SH-SY5Y (cell line): Measurements from ENCODE around the gene GRM6.

Source experiments
- GATA2 ChIP-seq: IDR thresholded peaks from 2 replicates; pipeline ENCODE4 v1.6.1; 2011; ENCODE audit warnings: mild to moderate bottlenecking, low read depth, low read length
- GATA3 ChIP-seq: IDR thresholded peaks from 2 replicates; pipeline ENCODE4 v1.6.1; 2011; ENCODE audit warnings: low read depth, mild to moderate bottlenecking, low read length, moderate library complexity

GRM6 gene

GRCh38 chr5:178994580-178995340, at the start of gene GRM6:
TSS of gene GRM6 (minus strand) at chr5:178995320. CDS start at chr5:178994944, 376 bp downstream.
- TF ChIP-seq GATA3 (no peak), GATA2 (no peak)

- TF ChIP-seq GATA2 = no peak
- no peak for TF ChIP-seq GATA3
Observed at GRCh38 chr5:179044765-179045164, 49.6 kb upstream of the GRM6 start.

- no peak for TF ChIP-seq GATA3
- TF ChIP-seq GATA2 = no peak
Observed at GRCh38 chr5:179033004-179033580, 38.0 kb upstream of the GRM6 start.

- TF ChIP-seq GATA2 (no peak), GATA3 (no peak)
Observed at GRCh38 chr5:179023528-179024189, 28.5 kb upstream of the GRM6 start, which contains the start of gene ZNF879. TSS of gene ZNF879 (plus strand) at chr5:179023804. CDS start at chr5:179025005, 1,201 bp downstream.

GRCh38 chr5:179008667-179009066, 13.5 kb upstream of the GRM6 start:
- TF ChIP-seq GATA3 = no peak
- TF ChIP-seq GATA2 = no peak

GRCh38 chr5:179006564-179006963, 11.4 kb upstream of the GRM6 start:
- TF ChIP-seq GATA3 = no peak
- no peak for TF ChIP-seq GATA2

- TF ChIP-seq GATA3 = no peak
- TF ChIP-seq GATA2 = no peak
Observed at GRCh38 chr5:178998441-178998840, 3.3 kb upstream of the GRM6 start.

GRCh38 chr5:178997191-178997590, 2.1 kb upstream of the GRM6 start:
- TF ChIP-seq GATA2 (no peak), GATA3 (no peak)

GRCh38 chr5:178996156-178996555, 1.0 kb upstream of the GRM6 start:
- TF ChIP-seq GATA3 = no peak
- TF ChIP-seq GATA2 = no peak

GRCh38 chr5:178995341-178995690, 196 bp upstream of the GRM6 start:
- TF ChIP-seq GATA3 = no peak
- TF ChIP-seq GATA2 = no peak

- TF ChIP-seq GATA2 = no peak
- TF ChIP-seq GATA3 = no peak
Observed at GRCh38 chr5:178993955-178994579, 1.1 kb downstream of the GRM6 start.

- TF ChIP-seq GATA2 (no peak), GATA3 (no peak)
Observed at GRCh38 chr5:178993236-178993765, 1.8 kb downstream of the GRM6 start.

GRCh38 chr5:178992291-178992895, 2.7 kb downstream of the GRM6 start:
- TF ChIP-seq GATA3 (no peak), GATA2 (no peak)
